Mucosa of descending colon (tissue), 3 donors: ENCODE results near the gene TCF4. TPM values are rescaled to one million over a fixed set of nuclear protein-coding genes. Genes with fewer than 3 reads are reported as not detected.

Source experiments
- ATAC-seq: fragments of 200-7000 bp; cut with Tn5 transposase; one replicate; pipeline ENCODE4 v1.9.1; 2020; ENCODE audit warnings: mild to moderate bottlenecking, moderate library complexity
- DNase-seq, 3 donors: peaks; one replicate each; pipeline ENCODE4 v3.0.0-alpha.2; 2020
- H3K36me3 ChIP-seq: fragments of 200-600 bp; one replicate; pipeline ENCODE4 v1.8.0; 2021; ENCODE audit warnings: low read depth, mild to moderate bottlenecking
- H3K4me1 ChIP-seq: fragments of 200-600 bp; one replicate; pipeline ENCODE4 v1.8.0; 2021; ENCODE audit warnings: low read depth, mild to moderate bottlenecking
- H3K4me3 ChIP-seq: fragments of 200-600 bp; one replicate; pipeline ENCODE4 v1.8.0; 2021; ENCODE audit warnings: mild to moderate bottlenecking
- H3K9me3 ChIP-seq: fragments of 200-600 bp; one replicate; pipeline ENCODE4 v1.8.0; 2021; ENCODE audit warnings: mild to moderate bottlenecking
- intact Hi-C, 2 donors: fragments of 100-400 bp; cut with DNase I in 1 of 2; cut with micrococcal nuclease in 1 of 2; formaldehyde crosslinking; loops; one replicate each; pipeline versions ENCODE4 v1.11.0 to v1.11.1; 2022; cut with DNase I, micrococcal nuclease
- total RNA-seq, 3 donors: library from RNA; stranded (reverse); fragmentation: NEBNext Ultra II Directional in 2 of 3; extraction: Animal tissue kit (Norgen Biotek cat#: 25700) in 2 of 3; gene quantifications; one replicate each; pipeline versions ENCODE4 v1.2.1 to v1.2.4, GENCODE V29; 2021 to 2023
- TF ChIP-seq, protein P1 (sequence below): fragments of 200-600 bp; IDR thresholded peaks from one replicate; pipeline ENCODE4 v1.8.0; 2022; ENCODE audit warnings: antibody characterized with exemption, mild to moderate bottlenecking
- donor health status: DM: no; HTN: no; CAD: no; lungs with moderate emphysema.
- donor health status: DM: no; HTN: no; CAD: no.
- donor health status: DM: no; HTN: yes; CAD: no.

Gene TCF4
- total RNA-seq, 3 donors from 2014 or later: 20.7 to 88.2 (median 24.6) TPM

DNA sequence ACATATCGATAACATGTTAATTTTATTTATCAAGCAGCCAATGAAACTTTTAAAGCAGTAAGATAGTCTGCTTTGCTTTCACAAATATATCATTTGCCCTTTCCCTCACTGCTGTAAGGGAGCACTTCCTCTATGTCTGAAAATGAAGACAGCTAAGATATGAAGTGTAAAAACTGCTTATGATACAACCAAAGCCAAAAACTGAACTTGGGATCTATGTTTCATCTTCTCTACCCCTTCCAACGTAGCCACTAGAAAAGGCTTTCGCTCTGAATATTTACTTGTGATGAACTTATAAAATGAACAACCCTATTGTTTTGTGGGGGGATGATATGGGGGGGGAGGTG, 140.3 kb downstream of the TCF4 start:
- no peak for DNase-seq
- Histone ChIP-seq H3K4me1 (no peaks in the 10 kb centered on the region), H3K9me3 (peaks cover 3% of the 10 kb centered on the region), H3K36me3 (no peaks in the 10 kb centered on the region), H3K4me3 (no peak overlapping the region)
- intact Hi-C loops: no loop called here
- TF ChIP-seq, protein P1, sequence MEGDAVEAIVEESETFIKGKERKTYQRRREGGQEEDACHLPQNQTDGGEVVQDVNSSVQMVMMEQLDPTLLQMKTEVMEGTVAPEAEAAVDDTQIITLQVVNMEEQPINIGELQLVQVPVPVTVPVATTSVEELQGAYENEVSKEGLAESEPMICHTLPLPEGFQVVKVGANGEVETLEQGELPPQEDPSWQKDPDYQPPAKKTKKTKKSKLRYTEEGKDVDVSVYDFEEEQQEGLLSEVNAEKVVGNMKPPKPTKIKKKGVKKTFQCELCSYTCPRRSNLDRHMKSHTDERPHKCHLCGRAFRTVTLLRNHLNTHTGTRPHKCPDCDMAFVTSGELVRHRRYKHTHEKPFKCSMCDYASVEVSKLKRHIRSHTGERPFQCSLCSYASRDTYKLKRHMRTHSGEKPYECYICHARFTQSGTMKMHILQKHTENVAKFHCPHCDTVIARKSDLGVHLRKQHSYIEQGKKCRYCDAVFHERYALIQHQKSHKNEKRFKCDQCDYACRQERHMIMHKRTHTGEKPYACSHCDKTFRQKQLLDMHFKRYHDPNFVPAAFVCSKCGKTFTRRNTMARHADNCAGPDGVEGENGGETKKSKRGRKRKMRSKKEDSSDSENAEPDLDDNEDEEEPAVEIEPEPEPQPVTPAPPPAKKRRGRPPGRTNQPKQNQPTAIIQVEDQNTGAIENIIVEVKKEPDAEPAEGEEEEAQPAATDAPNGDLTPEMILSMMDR: no peak
- ATAC-seq: no peak

DNA sequence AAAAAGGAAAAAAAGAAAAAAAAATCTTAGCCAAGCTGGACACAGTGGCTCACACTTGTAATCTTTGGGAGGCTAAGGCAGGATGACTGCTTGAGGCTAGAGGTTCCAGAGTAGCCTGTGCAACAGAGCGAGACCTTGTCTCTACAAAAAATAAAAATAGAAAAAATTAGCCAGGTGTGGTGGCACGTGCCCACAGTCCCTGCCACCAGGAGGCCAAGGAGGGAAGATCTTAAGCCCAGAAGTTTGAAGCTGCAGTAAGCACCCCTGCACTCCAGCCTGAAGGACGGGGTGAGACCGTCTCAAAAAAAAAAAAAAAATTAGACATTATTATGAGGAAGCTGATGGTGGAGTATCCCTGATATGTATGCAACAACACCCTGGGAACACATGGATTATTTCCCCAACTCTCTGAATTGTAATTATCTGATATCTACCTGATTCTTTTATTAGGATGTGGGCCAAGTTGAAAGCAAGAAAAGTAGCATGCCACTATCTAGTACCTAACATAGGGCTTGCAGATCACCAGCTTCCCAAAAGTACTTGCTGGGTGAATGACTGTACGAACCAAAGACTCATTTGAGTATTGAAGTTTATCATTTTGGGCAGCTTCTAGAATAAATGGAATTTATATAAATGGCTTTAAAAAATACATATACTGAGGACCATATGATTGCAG, 140.9 kb downstream of the TCF4 start:
- intact Hi-C loops: no loop called here
- no peak for DNase-seq
- TF ChIP-seq, protein P1: no peak
- no peak for ATAC-seq
- H3K9me3 ChIP-seq: peaks cover 3% of the 10 kb centered on the region
- no peaks in the 10 kb centered on the region for H3K36me3 ChIP-seq
- no peak overlapping the region for H3K4me3 ChIP-seq
- no peaks in the 10 kb centered on the region for H3K4me1 ChIP-seq

DNA sequence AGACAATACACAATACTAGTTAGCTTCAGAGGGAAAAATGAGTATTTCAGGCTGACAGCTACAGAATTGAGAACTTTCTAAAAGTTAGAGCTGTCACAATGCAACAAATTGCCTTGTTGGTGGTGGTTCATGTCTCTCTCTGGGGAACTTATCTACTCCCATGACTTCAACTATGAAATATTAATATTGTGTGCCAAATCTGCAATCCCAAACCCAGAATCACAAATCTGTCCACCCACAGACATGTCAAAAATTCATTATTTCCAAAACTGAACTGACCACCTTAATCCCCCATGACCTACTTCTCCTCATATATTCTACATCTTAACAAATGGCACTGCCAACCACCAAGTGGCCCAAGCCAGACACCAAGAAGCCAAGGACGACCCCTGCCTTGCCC, 143.5 kb downstream of the TCF4 start:
- ATAC-seq: no peak

DNA sequence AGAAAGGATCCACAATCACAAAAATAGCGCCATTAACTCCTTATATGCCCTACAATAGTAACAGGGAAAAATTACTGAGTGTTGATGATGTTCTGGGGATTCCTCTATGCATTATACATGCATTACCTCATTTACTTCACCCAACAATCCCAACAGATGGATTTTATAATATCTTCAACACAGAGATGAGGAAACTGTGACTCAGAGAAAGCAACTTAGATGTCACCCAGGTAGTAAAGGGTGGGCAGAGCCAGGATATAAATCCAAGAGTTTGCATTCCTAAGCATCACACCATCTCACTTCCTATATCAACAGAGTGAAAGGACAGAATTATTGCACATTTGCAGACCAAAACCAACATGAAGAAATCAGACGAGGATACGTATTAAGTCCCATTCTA, 144.2 kb downstream of the TCF4 start:
- ATAC-seq: no peak
- DNase-seq: no peak
- intact Hi-C loops: no loop called here
- Histone ChIP-seq H3K36me3 (no peaks in the 10 kb centered on the region), H3K4me3 (no peak overlapping the region), H3K9me3 (peaks cover 3% of the 10 kb centered on the region), H3K4me1 (no peaks in the 10 kb centered on the region)
- TF ChIP-seq, protein P1: no peak

More for the DNA sequence above, 143.5 kb downstream of the TCF4 start:
- H3K9me3 ChIP-seq: peaks cover 3% of the 10 kb centered on the region
- DNase-seq: no peak
- intact Hi-C loops: no loop called here
- no peaks in the 10 kb centered on the region for H3K36me3 ChIP-seq
- no peak overlapping the region for H3K4me3 ChIP-seq
- TF ChIP-seq, protein P1: no peak
- no peaks in the 10 kb centered on the region for H3K4me1 ChIP-seq

DNA sequence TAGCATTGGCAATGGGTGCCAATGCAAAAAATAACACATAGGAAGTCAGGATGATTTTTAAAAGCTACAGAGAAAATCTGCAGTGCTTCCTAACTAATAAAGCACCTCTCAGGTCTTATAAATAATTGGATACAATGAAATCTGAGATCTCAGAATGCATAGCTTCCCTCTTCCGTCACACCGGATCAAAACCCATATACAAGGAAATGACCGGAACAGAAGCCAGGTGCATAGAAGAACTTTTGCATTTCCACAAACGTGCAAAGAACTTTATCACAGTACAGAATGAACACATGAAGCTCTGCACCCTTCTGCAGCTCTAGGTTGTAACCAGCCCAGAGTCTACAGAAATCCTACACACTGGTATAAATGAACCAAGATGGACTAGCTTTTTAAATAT, 145.4 kb downstream of the TCF4 start:
- peaks cover 3% of the 10 kb centered on the region for H3K9me3 ChIP-seq
- ATAC-seq (no peak), DNase-seq (no peak)
- intact Hi-C loops: no loop called here
- no peak overlapping the region for H3K4me3 ChIP-seq
- H3K36me3 ChIP-seq: no peaks in the 10 kb centered on the region
- no peaks in the 10 kb centered on the region for H3K4me1 ChIP-seq
- TF ChIP-seq, protein P1: no peak

DNA sequence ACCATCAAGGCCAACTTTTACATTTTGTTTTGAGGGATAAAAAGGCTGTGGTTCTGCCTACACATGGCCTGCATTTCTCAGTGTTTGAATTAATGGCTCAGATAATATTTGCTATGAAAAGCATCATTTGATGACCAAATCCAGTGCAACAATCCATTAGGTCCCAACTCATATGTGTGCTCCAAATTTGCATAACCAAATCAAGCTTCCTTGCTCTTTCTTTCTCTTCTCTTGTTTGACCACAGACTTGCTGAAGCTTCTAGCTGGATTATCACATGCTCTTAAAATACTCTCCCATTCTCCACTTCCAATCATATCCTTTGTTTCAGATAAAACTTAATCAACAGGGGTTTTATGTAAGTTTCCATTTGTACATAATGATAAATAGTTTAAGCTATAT, 147.0 kb downstream of the TCF4 start:
- no peak overlapping the region for H3K4me3 ChIP-seq
- intact Hi-C loops: no loop called here
- no peaks in the 10 kb centered on the region for H3K36me3 ChIP-seq
- peaks cover 3% of the 10 kb centered on the region for H3K9me3 ChIP-seq
- TF ChIP-seq, protein P1: no peak
- ATAC-seq: no peak
- H3K4me1 ChIP-seq: no peaks in the 10 kb centered on the region
- no peak for DNase-seq
